ENCODE results near the gene RMC1.

The RMC1 gene

DNA sequence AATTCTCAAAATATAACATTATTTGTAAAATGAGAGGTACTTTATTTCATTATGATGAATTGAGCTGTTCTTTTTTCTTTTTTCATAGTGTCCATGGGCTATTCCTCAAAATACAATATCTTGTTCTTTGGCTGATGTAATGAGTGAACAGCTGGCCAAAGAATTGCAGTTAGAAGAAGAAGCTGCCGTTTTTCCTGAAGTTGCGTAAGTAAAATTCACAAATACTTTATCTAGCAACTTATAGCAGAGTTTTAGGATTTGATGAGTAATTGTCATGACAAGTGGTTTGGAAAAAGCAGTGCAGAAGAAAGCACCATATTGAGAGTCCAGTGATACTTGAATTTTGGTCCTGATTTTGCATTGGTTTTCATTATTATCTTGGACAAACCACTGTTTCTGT, 40.4 kb upstream of the RMC1 start:
- no peak for DNase-seq (ENCODE audit: low spot score)
- TF ChIP-seq, protein P1, sequence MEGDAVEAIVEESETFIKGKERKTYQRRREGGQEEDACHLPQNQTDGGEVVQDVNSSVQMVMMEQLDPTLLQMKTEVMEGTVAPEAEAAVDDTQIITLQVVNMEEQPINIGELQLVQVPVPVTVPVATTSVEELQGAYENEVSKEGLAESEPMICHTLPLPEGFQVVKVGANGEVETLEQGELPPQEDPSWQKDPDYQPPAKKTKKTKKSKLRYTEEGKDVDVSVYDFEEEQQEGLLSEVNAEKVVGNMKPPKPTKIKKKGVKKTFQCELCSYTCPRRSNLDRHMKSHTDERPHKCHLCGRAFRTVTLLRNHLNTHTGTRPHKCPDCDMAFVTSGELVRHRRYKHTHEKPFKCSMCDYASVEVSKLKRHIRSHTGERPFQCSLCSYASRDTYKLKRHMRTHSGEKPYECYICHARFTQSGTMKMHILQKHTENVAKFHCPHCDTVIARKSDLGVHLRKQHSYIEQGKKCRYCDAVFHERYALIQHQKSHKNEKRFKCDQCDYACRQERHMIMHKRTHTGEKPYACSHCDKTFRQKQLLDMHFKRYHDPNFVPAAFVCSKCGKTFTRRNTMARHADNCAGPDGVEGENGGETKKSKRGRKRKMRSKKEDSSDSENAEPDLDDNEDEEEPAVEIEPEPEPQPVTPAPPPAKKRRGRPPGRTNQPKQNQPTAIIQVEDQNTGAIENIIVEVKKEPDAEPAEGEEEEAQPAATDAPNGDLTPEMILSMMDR (IDR thresholded peaks at IDR 0.05; ENCODE audit: extremely low read depth, missing control alignments), result no peak

DNA sequence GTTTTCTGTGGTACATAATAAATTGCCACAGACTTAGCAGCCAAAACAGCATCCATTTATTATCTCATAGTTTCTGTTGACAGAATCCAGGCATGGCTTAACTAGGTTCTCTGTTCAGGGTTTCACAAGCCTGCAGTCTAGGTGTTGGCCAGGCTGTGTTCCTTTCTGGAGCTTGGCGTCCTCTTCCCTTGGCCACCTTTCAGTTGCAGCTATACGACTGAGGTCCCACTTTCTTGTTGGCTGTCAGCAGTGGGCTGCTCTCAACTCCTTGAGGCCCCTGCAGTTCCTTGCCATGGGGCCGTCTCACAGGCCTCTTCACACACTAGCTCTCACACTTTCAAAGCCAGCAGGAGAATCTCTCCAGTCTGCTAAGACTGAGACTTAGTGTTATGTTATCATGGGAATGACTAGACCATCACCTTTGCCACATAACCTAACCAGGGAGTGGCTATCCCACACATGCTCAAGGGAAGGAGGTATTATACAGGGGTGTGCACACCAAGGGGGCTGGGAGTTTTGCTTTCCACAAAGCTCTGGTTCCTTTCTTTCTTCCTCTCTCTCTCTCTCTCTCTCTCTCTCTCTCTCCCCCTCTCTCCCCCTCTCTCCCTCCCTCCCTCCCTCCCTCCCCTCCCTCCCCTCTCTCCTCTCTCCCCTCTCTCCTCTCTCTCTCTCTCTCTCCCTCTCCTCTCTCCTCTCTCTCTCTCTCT, 34.4 kb upstream of the RMC1 start:
- no peak for DNase-seq (ENCODE audit: low spot score)
- TF ChIP-seq, protein P1 (IDR thresholded peaks at IDR 0.05; ENCODE audit: extremely low read depth, missing control alignments), result no peak

DNA sequence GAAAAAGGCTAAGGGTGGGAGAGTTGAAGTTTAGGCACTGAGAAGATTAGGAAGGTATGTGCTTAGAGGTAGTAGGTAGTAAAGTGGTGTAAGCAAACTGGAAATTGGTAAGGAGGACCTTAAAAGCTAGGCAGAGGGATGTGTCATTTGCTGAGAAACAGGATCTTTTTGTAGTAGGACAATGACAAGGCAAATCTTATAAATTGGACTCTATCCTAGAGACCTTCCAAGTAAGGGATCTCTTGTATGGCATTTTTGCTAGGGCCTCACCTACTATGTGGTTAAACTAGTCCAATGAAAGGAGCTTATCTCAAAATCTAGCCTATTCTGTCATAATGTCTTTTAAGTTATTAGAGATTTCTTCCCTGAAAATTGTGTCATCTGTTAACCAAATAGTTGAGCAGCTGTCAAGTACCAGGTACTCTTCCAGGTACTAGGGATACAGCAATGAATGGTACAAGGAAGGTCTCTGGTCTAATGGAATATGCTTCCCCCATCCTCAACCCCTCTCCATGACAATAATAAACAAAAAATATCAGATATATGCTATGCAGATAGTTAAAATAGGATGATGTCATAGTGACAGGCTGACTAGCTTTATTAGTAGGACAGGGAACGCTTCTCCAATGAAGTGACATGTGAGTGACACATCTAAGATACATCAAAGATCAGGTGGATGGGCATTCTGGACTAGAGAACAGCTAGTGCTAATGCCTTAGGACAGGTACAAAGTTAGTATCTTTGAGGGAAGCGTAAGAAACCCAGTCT, 32.5 kb upstream of the RMC1 start:
- no peak for DNase-seq (ENCODE audit: low spot score)
- TF ChIP-seq, protein P1 (IDR thresholded peaks at IDR 0.05; ENCODE audit: extremely low read depth, missing control alignments), result no peak

DNA sequence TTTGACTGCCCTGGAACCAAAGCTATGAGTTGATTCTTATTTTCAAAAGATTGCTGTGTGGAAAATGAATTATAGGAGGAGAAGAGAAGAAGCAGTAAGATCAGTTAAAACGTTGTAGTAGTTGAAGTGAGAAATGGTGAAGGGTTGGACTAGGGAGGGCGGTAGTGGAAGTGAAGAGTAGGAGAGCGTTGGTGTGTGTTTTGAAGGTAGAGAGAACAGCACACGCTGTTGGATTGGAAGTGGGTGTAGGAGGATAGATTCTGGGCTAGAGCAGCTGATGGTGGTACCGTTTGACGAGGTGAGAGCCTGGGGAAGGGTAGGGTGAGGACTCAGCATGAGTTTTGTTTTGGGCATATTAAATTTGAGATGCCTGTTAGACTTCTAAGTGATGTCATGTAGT, 31.8 kb upstream of the RMC1 start:
- no peak for DNase-seq (ENCODE audit: low spot score)
- TF ChIP-seq, protein P1 (IDR thresholded peaks at IDR 0.05; ENCODE audit: extremely low read depth, missing control alignments), result no peak

DNA sequence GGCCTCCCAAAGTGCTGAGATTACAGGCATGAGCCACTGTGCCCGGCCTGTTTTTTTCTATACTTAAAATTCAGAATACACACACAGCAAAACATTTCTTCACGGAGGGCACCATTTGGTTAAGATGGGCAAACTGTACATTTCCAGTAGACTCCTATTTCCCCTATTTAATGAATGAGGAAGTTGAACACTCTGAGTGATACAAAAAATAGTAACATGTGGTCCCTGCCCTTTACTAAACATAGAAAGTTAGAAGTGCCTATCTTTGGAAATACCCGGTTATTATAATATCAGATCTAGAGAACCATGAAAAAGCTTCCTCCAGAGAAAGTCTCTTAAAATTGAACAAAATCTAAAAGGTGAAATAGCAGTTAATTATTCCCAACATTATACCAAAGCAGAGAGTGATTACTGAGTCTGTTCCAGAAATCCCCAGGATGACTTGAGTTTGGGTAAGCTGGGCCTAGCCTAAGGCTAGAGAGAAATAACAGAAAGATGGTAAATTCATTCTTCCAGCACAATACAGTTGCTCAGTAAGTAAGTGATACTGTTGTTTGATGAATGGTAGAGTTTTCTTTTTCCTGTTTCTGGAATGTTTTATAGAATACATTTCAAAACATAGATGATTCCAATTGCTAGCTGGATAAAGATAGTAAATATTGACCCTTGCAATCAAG, 23.3 kb upstream of the RMC1 start:
- TF ChIP-seq, protein P1 (IDR thresholded peaks at IDR 0.05; ENCODE audit: extremely low read depth, missing control alignments), result no peak
- no peak for DNase-seq (ENCODE audit: low spot score)

DNA sequence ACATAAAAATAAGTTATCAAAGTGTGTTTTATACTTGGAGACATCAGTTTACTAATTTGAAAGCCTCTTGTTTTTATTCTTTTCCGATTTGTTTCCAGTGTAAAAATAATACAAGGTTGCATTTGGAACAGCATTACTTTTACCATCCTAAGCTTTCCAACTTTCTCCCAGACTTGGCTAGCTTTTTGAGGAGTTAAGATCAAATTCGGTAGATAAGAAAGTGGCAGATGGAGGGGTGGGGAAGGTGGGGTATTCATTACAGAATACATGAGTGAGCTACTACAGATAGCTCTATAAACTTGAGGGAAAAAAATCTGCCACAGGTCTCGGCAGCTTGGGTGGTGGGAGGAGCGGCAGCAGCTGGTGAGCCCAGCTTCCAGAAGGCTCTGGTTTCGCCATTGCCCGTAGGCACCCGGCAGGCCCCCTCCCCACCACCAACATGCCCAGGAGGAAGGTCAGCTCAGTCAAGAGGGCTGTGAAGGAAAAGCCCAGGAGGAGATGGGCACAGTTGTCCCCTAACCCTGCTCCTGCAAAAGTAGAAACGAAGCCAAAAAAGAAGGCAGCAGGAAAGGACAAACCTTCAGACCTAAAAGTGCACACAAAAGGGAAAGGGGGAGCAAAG, 18.6 kb upstream of the RMC1 start:
- DNase-seq (ENCODE audit: low spot score), result no peak
- TF ChIP-seq, protein P1 (IDR thresholded peaks at IDR 0.05; ENCODE audit: extremely low read depth, missing control alignments), result no peak

Measured in GM20000 (cell line).